ENCODE data around the gene TNS1. TPM values are rescaled to one million over a fixed set of nuclear protein-coding genes. Genes with fewer than 3 reads are reported as not detected.

The TNS1 gene
- polyA plus RNA-seq, 3 donors = 0.26 to 1.6 (median 1.5) TPM

DNA sequence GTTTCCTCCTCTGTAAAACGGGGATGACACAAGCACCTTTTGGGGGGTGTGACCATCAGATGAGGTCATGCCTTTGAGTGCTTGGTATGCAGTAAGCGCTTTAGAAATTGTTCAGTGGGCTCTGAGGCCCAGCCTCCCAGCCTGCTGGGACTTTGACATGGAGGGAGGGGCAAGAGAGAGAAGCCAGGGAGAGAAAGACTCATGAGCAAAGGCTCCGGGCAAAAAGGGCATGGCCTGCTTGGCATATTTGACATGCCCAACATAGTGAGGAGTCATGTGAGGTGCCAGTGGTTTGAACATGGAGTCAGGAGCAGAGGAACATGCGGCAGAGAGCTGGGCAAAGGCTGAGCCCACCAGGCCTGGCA lies 14.0 kb downstream of the TNS1 start:
- H3K4me3 Mint-ChIP-seq = no peak overlapping the region
- intact Hi-C loops (cut with micrococcal nuclease) = loop anchor here (1.0 to 10.0 kb wide), 4 partner anchors 94 to 204 kb away; no protein-coding TSS in a partner anchor
- H3K9me3 Mint-ChIP-seq = no peaks in the 10 kb centered on the region
- no peaks in the 10 kb centered on the region for H3K9me3 ChIP-seq (replicated peaks in 1 of 2; ENCODE audit: control insufficient read depth in 1 of 2, insufficient read depth in 1 of 2, low read length in 2 of 2)
- H3K4me3 ChIP-seq (replicated peaks in 1 of 3; ENCODE audit: low read depth in 2 of 3, low read length in 3 of 3) = no peak overlapping the region
- H3K27ac Mint-ChIP-seq = no peak overlapping the region
- TF ChIP-seq, protein P1, sequence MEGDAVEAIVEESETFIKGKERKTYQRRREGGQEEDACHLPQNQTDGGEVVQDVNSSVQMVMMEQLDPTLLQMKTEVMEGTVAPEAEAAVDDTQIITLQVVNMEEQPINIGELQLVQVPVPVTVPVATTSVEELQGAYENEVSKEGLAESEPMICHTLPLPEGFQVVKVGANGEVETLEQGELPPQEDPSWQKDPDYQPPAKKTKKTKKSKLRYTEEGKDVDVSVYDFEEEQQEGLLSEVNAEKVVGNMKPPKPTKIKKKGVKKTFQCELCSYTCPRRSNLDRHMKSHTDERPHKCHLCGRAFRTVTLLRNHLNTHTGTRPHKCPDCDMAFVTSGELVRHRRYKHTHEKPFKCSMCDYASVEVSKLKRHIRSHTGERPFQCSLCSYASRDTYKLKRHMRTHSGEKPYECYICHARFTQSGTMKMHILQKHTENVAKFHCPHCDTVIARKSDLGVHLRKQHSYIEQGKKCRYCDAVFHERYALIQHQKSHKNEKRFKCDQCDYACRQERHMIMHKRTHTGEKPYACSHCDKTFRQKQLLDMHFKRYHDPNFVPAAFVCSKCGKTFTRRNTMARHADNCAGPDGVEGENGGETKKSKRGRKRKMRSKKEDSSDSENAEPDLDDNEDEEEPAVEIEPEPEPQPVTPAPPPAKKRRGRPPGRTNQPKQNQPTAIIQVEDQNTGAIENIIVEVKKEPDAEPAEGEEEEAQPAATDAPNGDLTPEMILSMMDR (IDR thresholded peaks at IDR 0.05) = peak; percentile 68
- no peaks in the 10 kb centered on the region for H4K20me1 ChIP-seq (ENCODE audit: insufficient read depth, low read length)
- no peak overlapping the region for H3K27ac ChIP-seq (ENCODE audit: low read depth in 1 of 2, low read length in 2 of 2)
- WGBS (ENCODE audit: insufficient coverage) = 84% methylated on average over 3 of the region's 4 CpGs
- no peaks in the 10 kb centered on the region for H3K79me2 ChIP-seq (ENCODE audit: insufficient read depth, low read length)
- H3K36me3 ChIP-seq (replicated peaks in 1 of 2; ENCODE audit: control insufficient read depth in 1 of 2, insufficient read depth in 2 of 2, low read length in 2 of 2) = no peaks in the 10 kb centered on the region
- no peak for DNase-seq
- peaks cover 0 to 2% of the 10 kb centered on the region in 2 donors for H3K36me3 Mint-ChIP-seq
- H3K27me3 Mint-ChIP-seq (ENCODE audit: low read depth in 3 of 3) = peaks cover 0 to 2% (median 0%) of the 10 kb centered on the region in 3 donors
- H3K9ac ChIP-seq (ENCODE audit: insufficient read depth, low read length, poor library complexity, severe bottlenecking) = no peak overlapping the region
- H3K4me1 Mint-ChIP-seq = peaks cover 5% of the 10 kb centered on the region
- no peaks in the 10 kb centered on the region for H3K27me3 ChIP-seq (ENCODE audit: control insufficient read depth in 2 of 2, insufficient read depth in 2 of 2, low read length in 2 of 2)
- peaks cover 6 to 7% of the 10 kb centered on the region in 2 donors for H3K4me1 ChIP-seq (ENCODE audit: control insufficient read depth in 1 of 2, insufficient read depth in 2 of 2, low read length in 2 of 2)
- no peak overlapping the region for H3K4me2 ChIP-seq (replicated peaks; ENCODE audit: extremely low read depth, low read length, poor library complexity, severe bottlenecking)
- no peak overlapping the region for H2AFZ ChIP-seq (ENCODE audit: insufficient read depth, low read depth, low read length, poor library complexity, severe bottlenecking)

DNA sequence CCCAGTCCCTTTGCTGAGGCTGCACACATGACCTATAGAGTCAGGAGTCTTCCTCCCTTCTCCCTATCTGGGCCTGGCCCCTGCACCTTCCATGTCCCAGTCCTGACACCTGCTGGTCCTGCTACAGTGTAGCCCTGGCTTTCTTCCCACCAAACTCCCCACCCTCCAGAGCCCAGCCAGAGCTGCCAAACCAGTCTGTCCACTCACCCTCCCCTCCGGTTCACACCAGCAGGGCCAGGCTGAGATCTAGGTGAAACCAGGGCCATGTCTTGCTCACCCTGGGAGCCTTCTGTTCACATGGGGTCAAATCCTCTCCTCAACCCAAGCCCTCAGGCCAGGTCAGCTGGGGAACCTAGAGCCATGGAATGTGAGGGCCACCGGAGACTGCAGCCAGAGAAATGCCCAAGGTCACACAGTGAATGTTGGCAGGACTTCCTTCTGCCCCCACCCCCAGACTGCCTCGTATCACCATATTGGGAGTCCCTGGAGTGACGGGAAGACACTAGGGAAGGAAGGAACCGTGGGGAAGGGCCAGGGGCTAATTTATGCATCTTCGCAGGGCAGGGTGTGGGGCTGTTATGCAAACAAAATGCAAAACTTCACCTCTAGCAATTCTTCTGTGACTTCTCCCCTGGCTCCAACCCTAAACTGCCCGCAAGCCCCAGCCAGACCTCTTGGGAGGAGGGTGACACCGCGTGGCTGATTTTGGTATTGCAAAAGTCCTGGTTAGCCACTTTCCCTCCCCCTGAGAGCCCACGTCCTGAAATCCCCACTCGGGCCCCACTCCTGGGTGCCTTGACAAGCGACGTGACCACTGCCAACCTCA lies 14.6 kb downstream of the TNS1 start:
- no peaks in the 10 kb centered on the region for H3K9me3 Mint-ChIP-seq
- H3K27me3 ChIP-seq (ENCODE audit: control insufficient read depth in 2 of 2, insufficient read depth in 2 of 2, low read length in 2 of 2) = no peaks in the 10 kb centered on the region
- H3K4me3 ChIP-seq (replicated peaks in 1 of 3; ENCODE audit: low read depth in 2 of 3, low read length in 3 of 3) = no peak overlapping the region
- intact Hi-C loops (cut with micrococcal nuclease) = loop anchor here (1.0 to 10.0 kb wide), 4 partner anchors 93 to 203 kb away; no protein-coding TSS in a partner anchor
- peaks cover 0 to 2% of the 10 kb centered on the region in 2 donors for H3K36me3 Mint-ChIP-seq
- H3K4me1 Mint-ChIP-seq = peaks cover 3% of the 10 kb centered on the region
- H4K20me1 ChIP-seq (ENCODE audit: insufficient read depth, low read length) = no peaks in the 10 kb centered on the region
- no peak overlapping the region for H3K27ac ChIP-seq (ENCODE audit: low read depth in 1 of 2, low read length in 2 of 2)
- H3K27ac Mint-ChIP-seq = peak overlapping the region in 1 of 7 donors; percentile 68
- WGBS (ENCODE audit: insufficient coverage) = 25% methylated on average over 4 of the region's 13 CpGs
- H3K9me3 ChIP-seq (replicated peaks in 1 of 2; ENCODE audit: control insufficient read depth in 1 of 2, insufficient read depth in 1 of 2, low read length in 2 of 2) = no peaks in the 10 kb centered on the region
- H3K9ac ChIP-seq (ENCODE audit: insufficient read depth, low read length, poor library complexity, severe bottlenecking) = no peak overlapping the region
- H3K4me1 ChIP-seq (ENCODE audit: control insufficient read depth in 1 of 2, insufficient read depth in 2 of 2, low read length in 2 of 2) = peaks cover under 1 to 1% of the 10 kb centered on the region in 2 donors
- no peaks in the 10 kb centered on the region for H3K79me2 ChIP-seq (ENCODE audit: insufficient read depth, low read length)
- no peaks in the 10 kb centered on the region for H3K36me3 ChIP-seq (replicated peaks in 1 of 2; ENCODE audit: control insufficient read depth in 1 of 2, insufficient read depth in 2 of 2, low read length in 2 of 2)
- H3K4me3 Mint-ChIP-seq = no peak overlapping the region
- H3K4me2 ChIP-seq (replicated peaks; ENCODE audit: extremely low read depth, low read length, poor library complexity, severe bottlenecking) = no peak overlapping the region
- TF ChIP-seq, protein P1 (IDR thresholded peaks at IDR 0.05) = peak; percentile 93
- H2AFZ ChIP-seq (ENCODE audit: insufficient read depth, low read depth, low read length, poor library complexity, severe bottlenecking) = no peak overlapping the region
- DNase-seq = peak; percentile 65 to 80 (median 78)
- peaks cover 0 to 2% (median 0%) of the 10 kb centered on the region in 3 donors for H3K27me3 Mint-ChIP-seq (ENCODE audit: low read depth in 3 of 3)

Measured in CD14-positive monocyte (primary cell).